Pulmonary artery endothelial cell (primary cell): ENCODE results near the gene ZFAND3. TPM values are rescaled to one million over a fixed set of nuclear protein-coding genes. Genes with fewer than 3 reads are reported as not detected.
A peak's percentile ranks its signal among the peaks of the same experiment; 100 is the strongest.
"Not testable (repeated sequence)": the region's sequence is repeated elsewhere in the genome, so short reads cannot be mapped to it uniquely, and the experiment has no call there.

Source experiments
- DNase-seq: peaks from one replicate; pipeline ENCODE4 v3.0.0-alpha.2; 2011; ENCODE audit warnings: low read depth, low spot score
- total RNA-seq: library from RNA; depleted of rRNA; stranded (reverse); fragments of >200 nt; gene quantifications from 2 replicates; pipeline ENCODE4 v1.2.3, GENCODE V29; 2014

Gene ZFAND3
- total RNA-seq, 1 donor from 2014 or later, result 23.5 TPM

- not testable (repeated sequence) for DNase-seq
These were observed 74.2 kb downstream of the ZFAND3 start for GRCh38 chr6:37893734-37894133.

- DNase-seq, result no peak
These were observed 75.1 kb downstream of the ZFAND3 start for GRCh38 chr6:37894585-37894984.

- no peak for DNase-seq
These were observed 77.8 kb downstream of the ZFAND3 start for GRCh38 chr6:37897321-37897720.

- DNase-seq, result no peak
These were observed 78.4 kb downstream of the ZFAND3 start for GRCh38 chr6:37897818-37898515.

- no peak for DNase-seq
These were observed 84.1 kb downstream of the ZFAND3 start for GRCh38 chr6:37903351-37904340.

GRCh38 chr6:37904590-37904989, 85.1 kb downstream of the ZFAND3 start:
- no peak for DNase-seq

- DNase-seq, result peak; percentile 15
These were observed 86.6 kb downstream of the ZFAND3 start for GRCh38 chr6:37906121-37906520.

GRCh38 chr6:37910998-37911397, 91.5 kb downstream of the ZFAND3 start:
- DNase-seq, result no peak

- DNase-seq, result no peak
These were observed 93.7 kb downstream of the ZFAND3 start for GRCh38 chr6:37913210-37913609.

GRCh38 chr6:37915463-37915862, 95.9 kb downstream of the ZFAND3 start:
- no peak for DNase-seq

- DNase-seq, result no peak
These were observed 96.6 kb downstream of the ZFAND3 start for GRCh38 chr6:37916149-37916548.

- DNase-seq, result no peak
These were observed 97.1 kb downstream of the ZFAND3 start for GRCh38 chr6:37916675-37917074.

GRCh38 chr6:37917566-37917965, 98.0 kb downstream of the ZFAND3 start:
- DNase-seq, result no peak

GRCh38 chr6:37919417-37920157, 100.1 kb downstream of the ZFAND3 start:
- DNase-seq, result no peak

- DNase-seq, result no peak
These were observed 101.1 kb downstream of the ZFAND3 start for GRCh38 chr6:37920667-37921066.

- DNase-seq, result no peak
These were observed 103.0 kb downstream of the ZFAND3 start for GRCh38 chr6:37922563-37922962.

GRCh38 chr6:37923514-37923913, 104.0 kb downstream of the ZFAND3 start:
- no peak for DNase-seq

GRCh38 chr6:37926661-37927060, 107.1 kb downstream of the ZFAND3 start:
- DNase-seq, result no peak

GRCh38 chr6:37928217-37928616, 108.7 kb downstream of the ZFAND3 start:
- no peak for DNase-seq

GRCh38 chr6:37930288-37930971, 110.9 kb downstream of the ZFAND3 start:
- DNase-seq, result no peak

GRCh38 chr6:37931066-37931465, 111.5 kb downstream of the ZFAND3 start:
- DNase-seq, result no peak
